ENCODE measurements around the gene MPHOSPH6. TPM values are rescaled to one million over a fixed set of nuclear protein-coding genes. Genes with fewer than 3 reads are reported as not detected.
"Not testable (repeated sequence)": the region's sequence is repeated elsewhere in the genome, so short reads cannot be mapped to it uniquely, and the experiment has no call there.

MPHOSPH6 gene
- total RNA-seq, 1 donor from 2014 or later: 23.7 TPM

DNA sequence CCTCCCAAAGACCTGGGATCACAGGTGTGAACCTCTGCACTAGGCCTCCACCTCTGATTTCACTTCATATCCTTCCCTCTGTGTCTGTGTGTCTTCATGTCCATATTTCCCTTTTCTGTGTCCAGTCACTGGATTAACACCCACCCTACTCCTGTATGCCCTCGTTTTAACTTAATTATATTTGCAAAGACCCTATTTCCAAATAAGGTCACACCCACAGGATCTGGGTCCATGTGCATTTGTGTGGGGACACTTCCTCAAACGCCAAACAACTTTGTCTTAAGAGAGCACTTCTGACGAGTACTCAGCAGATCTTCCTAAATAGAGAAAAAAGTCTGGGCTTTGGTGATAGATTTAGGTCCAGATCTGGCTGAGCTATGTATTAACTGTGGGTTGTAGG, 56.3 kb downstream of the MPHOSPH6 start:
- Mint-ChIP-seq H3K4me3 (ENCODE audit: unreplicated experiment) (no peak overlapping the region), H3K9me3 (ENCODE audit: unreplicated experiment) (no peaks in the 10 kb centered on the region), H3K36me3 (ENCODE audit: low read depth, unreplicated experiment) (no peaks in the 10 kb centered on the region), H3K27me3 (ENCODE audit: low read depth, unreplicated experiment) (peaks cover 7% of the 10 kb centered on the region), H3K4me1 (ENCODE audit: low read depth, unreplicated experiment) (peaks cover 2% of the 10 kb centered on the region), H3K27ac (ENCODE audit: unreplicated experiment) (no peak overlapping the region)
- H3K27ac ChIP-seq (ENCODE audit: low read depth, low read length): no peak overlapping the region
- no peaks in the 10 kb centered on the region for H3K4me1 ChIP-seq (ENCODE audit: insufficient read depth, low read length)
- H3K27me3 ChIP-seq (ENCODE audit: insufficient read depth, low read length): peaks cover 4% of the 10 kb centered on the region
- DNase-seq (ENCODE audit: low read depth): no peak
- no peaks in the 10 kb centered on the region for H3K9me3 ChIP-seq (ENCODE audit: insufficient read depth, low read depth, low read length)
- no peak overlapping the region for H3K4me3 ChIP-seq (ENCODE audit: insufficient read depth, low read depth, low read length)
- TF ChIP-seq EZH2 (IDR thresholded peaks at IDR 0.05; ENCODE audit: insufficient read depth, low read length): no peak
- TF ChIP-seq, protein P1, sequence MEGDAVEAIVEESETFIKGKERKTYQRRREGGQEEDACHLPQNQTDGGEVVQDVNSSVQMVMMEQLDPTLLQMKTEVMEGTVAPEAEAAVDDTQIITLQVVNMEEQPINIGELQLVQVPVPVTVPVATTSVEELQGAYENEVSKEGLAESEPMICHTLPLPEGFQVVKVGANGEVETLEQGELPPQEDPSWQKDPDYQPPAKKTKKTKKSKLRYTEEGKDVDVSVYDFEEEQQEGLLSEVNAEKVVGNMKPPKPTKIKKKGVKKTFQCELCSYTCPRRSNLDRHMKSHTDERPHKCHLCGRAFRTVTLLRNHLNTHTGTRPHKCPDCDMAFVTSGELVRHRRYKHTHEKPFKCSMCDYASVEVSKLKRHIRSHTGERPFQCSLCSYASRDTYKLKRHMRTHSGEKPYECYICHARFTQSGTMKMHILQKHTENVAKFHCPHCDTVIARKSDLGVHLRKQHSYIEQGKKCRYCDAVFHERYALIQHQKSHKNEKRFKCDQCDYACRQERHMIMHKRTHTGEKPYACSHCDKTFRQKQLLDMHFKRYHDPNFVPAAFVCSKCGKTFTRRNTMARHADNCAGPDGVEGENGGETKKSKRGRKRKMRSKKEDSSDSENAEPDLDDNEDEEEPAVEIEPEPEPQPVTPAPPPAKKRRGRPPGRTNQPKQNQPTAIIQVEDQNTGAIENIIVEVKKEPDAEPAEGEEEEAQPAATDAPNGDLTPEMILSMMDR (IDR thresholded peaks at IDR 0.05; ENCODE audit: insufficient read depth, low read depth, low read length): no peak
- H3K4me2 ChIP-seq (ENCODE audit: low read length): no peak overlapping the region
- H4K20me1 ChIP-seq (ENCODE audit: insufficient read depth, low read length): no peaks in the 10 kb centered on the region
- no peaks in the 10 kb centered on the region for H3K79me2 ChIP-seq (ENCODE audit: insufficient read depth, low read length)
- H2AFZ ChIP-seq (ENCODE audit: low read depth, low read length): no peak overlapping the region
- FAIRE-seq: no peak
- no peak overlapping the region for H3K9ac ChIP-seq (ENCODE audit: low read length)
- no peaks in the 10 kb centered on the region for H3K36me3 ChIP-seq (ENCODE audit: insufficient read depth, low read length)

DNA sequence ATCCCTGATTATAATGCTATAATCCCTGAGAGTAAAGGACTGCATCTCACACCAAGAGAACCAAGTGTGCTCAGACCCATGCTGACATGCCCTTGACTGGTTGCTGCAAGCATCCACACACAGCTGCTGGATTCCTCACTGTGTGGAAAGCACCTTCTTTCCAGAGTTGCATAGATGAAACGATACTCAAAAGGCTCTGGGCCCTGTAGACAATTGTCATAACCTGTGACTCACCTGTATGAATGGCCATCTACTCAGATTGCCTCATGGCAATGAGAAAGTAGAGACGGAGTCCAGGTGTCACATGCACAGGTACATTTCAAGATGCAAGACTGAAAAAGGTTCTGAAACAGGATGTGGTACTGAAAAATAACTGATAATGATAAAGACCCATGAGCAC, 58.1 kb downstream of the MPHOSPH6 start:
- DNase-seq (ENCODE audit: low read depth): no peak

DNA sequence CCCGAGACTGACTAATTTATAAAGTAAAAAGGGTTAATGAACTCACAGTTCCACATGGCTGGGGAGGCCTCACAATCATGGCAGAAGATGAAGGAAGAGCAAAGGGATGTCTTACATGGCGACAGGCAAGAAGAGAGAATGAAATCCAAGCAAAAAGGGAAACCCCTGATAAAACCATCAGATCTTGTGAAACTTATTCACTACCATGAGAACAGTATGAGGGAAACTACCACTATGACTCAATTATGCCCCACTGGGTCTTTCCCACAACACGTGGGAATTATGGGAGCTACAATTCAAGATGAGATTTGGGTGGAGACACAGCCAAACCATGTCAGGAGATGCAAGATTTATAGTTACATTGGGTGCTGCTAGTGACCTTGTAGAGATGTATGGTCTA, 60.8 kb downstream of the MPHOSPH6 start:
- DNase-seq (ENCODE audit: low read depth); H3K36me3 ChIP-seq (ENCODE audit: insufficient read depth, low read length); H2AFZ ChIP-seq (ENCODE audit: low read depth, low read length); H3K4me3 ChIP-seq (ENCODE audit: insufficient read depth, low read depth, low read length); H3K9me3 ChIP-seq (ENCODE audit: insufficient read depth, low read depth, low read length); H3K9ac ChIP-seq (ENCODE audit: low read length); H3K36me3 Mint-ChIP-seq (ENCODE audit: low read depth, unreplicated experiment); H4K20me1 ChIP-seq (ENCODE audit: insufficient read depth, low read length); H3K4me2 ChIP-seq (ENCODE audit: low read length); H3K9me3 Mint-ChIP-seq (ENCODE audit: unreplicated experiment); H3K27me3 Mint-ChIP-seq (ENCODE audit: low read depth, unreplicated experiment); H3K4me1 ChIP-seq (ENCODE audit: insufficient read depth, low read length); H3K27ac Mint-ChIP-seq (ENCODE audit: unreplicated experiment); H3K27me3 ChIP-seq (ENCODE audit: insufficient read depth, low read length); H3K27ac ChIP-seq (ENCODE audit: low read depth, low read length); H3K4me3 Mint-ChIP-seq (ENCODE audit: unreplicated experiment); H3K4me1 Mint-ChIP-seq (ENCODE audit: low read depth, unreplicated experiment); H3K79me2 ChIP-seq (ENCODE audit: insufficient read depth, low read length); FAIRE-seq: not testable (repeated sequence)

More for the DNA sequence above, 58.1 kb downstream of the MPHOSPH6 start:
- TF ChIP-seq EZH2 (IDR thresholded peaks at IDR 0.05; ENCODE audit: insufficient read depth, low read length): no peak
- TF ChIP-seq, protein P1 (IDR thresholded peaks at IDR 0.05; ENCODE audit: insufficient read depth, low read depth, low read length): no peak
- no peak overlapping the region for H3K4me2 ChIP-seq (ENCODE audit: low read length)
- no peak overlapping the region for H3K27ac ChIP-seq (ENCODE audit: low read depth, low read length)
- FAIRE-seq: no peak
- Mint-ChIP-seq H3K27me3 (ENCODE audit: low read depth, unreplicated experiment) (peaks cover 7% of the 10 kb centered on the region), H3K9me3 (ENCODE audit: unreplicated experiment) (no peaks in the 10 kb centered on the region), H3K27ac (ENCODE audit: unreplicated experiment) (no peak overlapping the region), H3K4me1 (ENCODE audit: low read depth, unreplicated experiment) (peaks cover 5% of the 10 kb centered on the region), H3K4me3 (ENCODE audit: unreplicated experiment) (no peak overlapping the region), H3K36me3 (ENCODE audit: low read depth, unreplicated experiment) (no peaks in the 10 kb centered on the region)
- H2AFZ ChIP-seq (ENCODE audit: low read depth, low read length): no peak overlapping the region
- no peaks in the 10 kb centered on the region for H4K20me1 ChIP-seq (ENCODE audit: insufficient read depth, low read length)
- H3K9me3 ChIP-seq (ENCODE audit: insufficient read depth, low read depth, low read length): no peaks in the 10 kb centered on the region
- H3K36me3 ChIP-seq (ENCODE audit: insufficient read depth, low read length): no peaks in the 10 kb centered on the region
- H3K79me2 ChIP-seq (ENCODE audit: insufficient read depth, low read length): no peaks in the 10 kb centered on the region
- H3K4me1 ChIP-seq (ENCODE audit: insufficient read depth, low read length): no peaks in the 10 kb centered on the region
- no peak overlapping the region for H3K4me3 ChIP-seq (ENCODE audit: insufficient read depth, low read depth, low read length)
- H3K9ac ChIP-seq (ENCODE audit: low read length): no peak overlapping the region
- H3K27me3 ChIP-seq (ENCODE audit: insufficient read depth, low read length): peaks cover 4% of the 10 kb centered on the region

Data from astrocyte (in vitro differentiated cells and primary cell).